ENCODE measurements around the gene MAPK7. TPM values are rescaled to one million over a fixed set of nuclear protein-coding genes. Genes with fewer than 3 reads are reported as not detected.
A peak's percentile ranks its signal among the peaks of the same experiment; 100 is the strongest.

The MAPK7 gene
- polyA plus RNA-seq, 1 of the 3 experiments (the other 2 are of a cell fraction) = 19.1 TPM

GRCh38 chr17:19386974-19387920 is 8.9 kb downstream of the MAPK7 start, which contains the start of gene MFAP4 (continued):
- TF ChIP-seq GATA2 (CRISPR knock-in tag; IDR thresholded peaks at IDR 0.05) (peak; percentile 74), JUND (IDR thresholded peaks at IDR 0.05) (peak; percentile 23; the same call in 1 of the 2 replicates), CHD2 (IDR thresholded peaks at IDR 0.05; ENCODE audit: low read length, partially characterized antibody) (peak; percentile 79), USF2 (IDR thresholded peaks at IDR 0.05; ENCODE audit: borderline replicate concordance, low read depth, low read length) (no peak), RAD21 (IDR thresholded peaks at IDR 0.05; ENCODE audit: low read length) (0 out of 2 replicates have a peak, but pooled peaks have one; percentile 3), GABPA (IDR thresholded peaks at IDR 0.05; ENCODE audit: low read depth) (no peak), IRF3 (IDR thresholded peaks at IDR 0.05; ENCODE audit: low read depth, low read length) (no peak), ZBTB33 (IDR thresholded peaks at IDR 0.05; ENCODE audit: borderline replicate concordance, low read depth) (peak; percentile 22; the same call in 1 of the 2 replicates), SMC3 (IDR thresholded peaks at IDR 0.05; ENCODE audit: low read depth, low read length) (0 out of 2 replicates have a peak, but pooled peaks have one; percentile 12)

GRCh38 chr17:19387921-19388521 is 9.7 kb downstream of the MAPK7 start:
- Histone ChIP-seq H3K36me3 (replicated peaks in 1 of 2; ENCODE audit: control insufficient read depth in 1 of 2, insufficient read depth in 2 of 2, low read length in 1 of 2) (peaks cover 11 to 16% of the 10 kb centered on the region in 2 experiments), H3K4me3 (ENCODE audit: low read depth in 2 of 2, low read length in 1 of 2) (no peak overlapping the region), H3K9ac (peak overlapping the region; percentile 77; the same call in 1 of the 2 replicates), H3F3A (replicated peaks; ENCODE audit: insufficient read depth) (peaks cover 48% of the 10 kb centered on the region), H3K9me2 (no peaks in the 10 kb centered on the region), H3K79me2 (ENCODE audit: insufficient read depth) (peaks cover 26% of the 10 kb centered on the region), H3K4me1 (ENCODE audit: control insufficient read depth in 1 of 2, insufficient read depth in 2 of 2, low read depth in 1 of 2, low read length in 1 of 2) (peaks cover 58 to 87% of the 10 kb centered on the region in 2 experiments), H2AFZ (ENCODE audit: low read depth) (no peak overlapping the region; the same call in 1 of the 2 replicates), H3K27me3 (ENCODE audit: insufficient read depth) (no peaks in the 10 kb centered on the region), H3K27ac (ENCODE audit: low read depth in 2 of 2, low read length in 1 of 2) (peak overlapping the region; percentile 98 to 99), H3K9me3 (no peaks in the 10 kb centered on the region), H4K20me1 (ENCODE audit: insufficient read depth) (0 out of 2 replicates have a peak, but pooled peaks cover 7% of the 10 kb centered on the region), H3K4me2 (peak overlapping the region; percentile 92)
- WGBS (ENCODE audit: low lambda C conversion rate) = 95% methylated on average over 2 of the region's 2 CpGs
- DNase-seq = no peak
- TF ChIP-seq RCOR1 (IDR thresholded peaks at IDR 0.05; ENCODE audit: low read length) = peak; percentile 28; the same call in 1 of the 2 replicates
- TF ChIP-seq GATA2 (CRISPR knock-in tag; IDR thresholded peaks at IDR 0.05) = peak; percentile 62; the same call in 1 of the 2 replicates
- TF ChIP-seq IRF3 (IDR thresholded peaks at IDR 0.05; ENCODE audit: low read depth, low read length) = no peak
- TF ChIP-seq NFIC (IDR thresholded peaks at IDR 0.05; ENCODE audit: borderline replicate concordance) = peak; percentile 48; the same call in 1 of the 2 replicates
- TF ChIP-seq SIN3A (IDR thresholded peaks at IDR 0.05; ENCODE audit: borderline replicate concordance, low read depth, low read length) = no peak; the same call in 1 of the 2 replicates
- ChIA-PET POLR2A (interaction anchor here (0.9 to 2.8 kb wide), 6 partner anchors 9 to 26 kb away, joined by 3 to 29 read pairs (median 9); partner anchors contain the start of genes B9D1, MAPK7 and RNF112), CTCF (interaction anchor here (1.0 to 7.2 kb wide), 7 partner anchors 10 to 60 kb away, joined by 3 to 56 read pairs (median 5); partner anchors contain the start of genes B9D1 and MAPK7)

All from SK-N-SH (cell line).